Measurements from ENCODE around the gene ZNF346. TPM values are rescaled to one million over a fixed set of nuclear protein-coding genes. Genes with fewer than 3 reads are reported as not detected.

The ZNF346 gene
- total RNA-seq (2022; extraction: Qiagen RNA extraction; ENCODE audit: low read depth): 10.1 to 13.0 TPM (median 11.9 TPM) in 5 replicates

GRCh38 chr5:177022386-177023302, at the start of gene ZNF346:
Gene ZNF346, plus strand, starts transcription at chr5:177022696. Its CDS starts 43 bp downstream, at chr5:177022739.

GRCh38 chr5:177006265-177006972, 16.1 kb upstream of the ZNF346 start, which contains the start of gene UIMC1:
Gene UIMC1, minus strand, starts transcription at chr5:177006779. Its CDS starts 24,164 bp downstream, at chr5:176982615.

GRCh38 chr5:177086654-177087397, 64.3 kb downstream of the ZNF346 start, which contains the start of gene FGFR4:
Gene FGFR4, plus strand, starts transcription at chr5:177086915. Its CDS starts 2,688 bp downstream, at chr5:177089603.

Other genes starting within 250 kb of the ZNF346 start
- gene UNC5A, start 212.1 kb upstream of the ZNF346 start, total RNA-seq (2022; extraction: Qiagen RNA extraction; ENCODE audit: low read depth): 0.22 to 0.39 TPM (median 0.30 TPM) in 5 replicates
- gene HK3, start 123.3 kb upstream of the ZNF346 start, total RNA-seq (2022; extraction: Qiagen RNA extraction; ENCODE audit: low read depth): 0.08 to 0.11 TPM in 2 of 5 replicates, not detected in the others
- 39.5 to 50.5 TPM (median 43.6 TPM) in 5 replicates for gene UIMC1, start 15.9 kb upstream of the ZNF346 start, total RNA-seq (2022; extraction: Qiagen RNA extraction; ENCODE audit: low read depth)
- 18.9 to 25.5 TPM (median 23.5 TPM) in 5 replicates for gene FGFR4, start 64.2 kb downstream of the ZNF346 start, total RNA-seq (2022; extraction: Qiagen RNA extraction; ENCODE audit: low read depth)
- 18.1 to 22.0 TPM (median 21.6 TPM) in 5 replicates for gene NSD1, start 111.1 kb downstream of the ZNF346 start, total RNA-seq (2022; extraction: Qiagen RNA extraction; ENCODE audit: low read depth)